ENCODE measurements around the gene CDADC1. TPM values are rescaled to one million over a fixed set of nuclear protein-coding genes. Genes with fewer than 3 reads are reported as not detected.
"Not testable (repeated sequence)": the region's sequence is repeated elsewhere in the genome, so short reads cannot be mapped to it uniquely, and the experiment has no call there.

The CDADC1 gene
- total and polyA plus RNA-seq, 2 experiments from 2014 or later: 1.3 to 9.3 TPM

DNA sequence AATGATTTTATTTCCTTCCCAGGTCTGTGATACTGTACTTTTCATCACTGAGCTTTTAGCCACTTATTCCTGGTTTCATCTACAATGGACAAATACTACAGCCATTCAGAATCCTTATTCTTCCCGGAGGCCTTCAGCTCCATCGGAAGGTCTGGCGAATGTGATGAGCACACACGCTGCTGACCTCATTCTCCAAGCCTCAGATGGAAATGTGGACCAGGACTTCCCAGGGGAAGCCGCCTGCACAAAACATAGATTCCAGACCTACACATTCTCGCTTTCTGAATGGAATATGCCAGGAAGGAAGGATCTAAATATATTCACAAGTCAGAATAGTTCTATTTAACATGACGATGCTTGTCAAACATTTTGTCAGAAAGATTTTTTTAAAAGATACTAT, 75.6 kb downstream of the CDADC1 start (continued):
- TF ChIP-seq CREB1 (CRISPR knock-in tag; IDR thresholded peaks at IDR 0.05; ENCODE audit: low read depth): no peak
- TF ChIP-seq JUNB (IDR thresholded peaks at IDR 0.05; ENCODE audit: unreplicated experiment): no peak
- no peak for TF ChIP-seq EZH2phosphoT487 (IDR thresholded peaks at IDR 0.05; ENCODE audit: unreplicated experiment)

DNA sequence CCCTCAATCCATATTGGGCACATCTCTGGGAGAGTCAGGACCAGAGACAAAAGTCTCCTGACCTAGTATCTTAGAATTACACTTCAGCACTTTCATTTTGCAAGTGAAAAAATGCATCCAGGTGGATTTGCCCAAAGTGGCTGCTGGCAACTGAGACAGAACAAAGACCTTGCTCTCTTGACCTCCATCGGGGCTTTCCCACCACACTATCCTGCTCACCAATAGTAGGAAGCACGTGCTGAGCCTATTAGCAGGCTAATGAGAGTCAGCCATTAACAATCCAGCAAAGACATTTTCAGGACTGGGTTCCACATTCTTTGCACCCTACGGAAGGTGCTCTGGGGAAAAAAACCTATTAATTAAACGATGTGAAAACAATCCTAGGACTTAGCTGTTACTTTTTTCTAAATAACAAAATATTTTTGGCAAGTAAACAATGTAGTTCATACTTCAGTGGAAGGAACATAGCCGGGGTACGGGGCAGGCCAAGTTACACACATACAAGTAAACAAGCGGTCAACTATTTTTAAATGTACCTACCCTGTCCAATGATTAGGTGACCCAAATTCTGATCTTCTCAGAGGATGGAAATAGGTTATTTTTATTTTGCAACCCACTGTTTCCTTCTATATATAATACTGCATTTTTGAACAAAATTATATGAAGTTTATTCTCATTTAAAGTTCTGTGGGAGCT, 78.6 kb downstream of the CDADC1 start:
- no peak overlapping the region for H3K4me3 Mint-ChIP-seq
- no peak overlapping the region for H3K27ac ChIP-seq (ENCODE audit: low read depth)

DNA sequence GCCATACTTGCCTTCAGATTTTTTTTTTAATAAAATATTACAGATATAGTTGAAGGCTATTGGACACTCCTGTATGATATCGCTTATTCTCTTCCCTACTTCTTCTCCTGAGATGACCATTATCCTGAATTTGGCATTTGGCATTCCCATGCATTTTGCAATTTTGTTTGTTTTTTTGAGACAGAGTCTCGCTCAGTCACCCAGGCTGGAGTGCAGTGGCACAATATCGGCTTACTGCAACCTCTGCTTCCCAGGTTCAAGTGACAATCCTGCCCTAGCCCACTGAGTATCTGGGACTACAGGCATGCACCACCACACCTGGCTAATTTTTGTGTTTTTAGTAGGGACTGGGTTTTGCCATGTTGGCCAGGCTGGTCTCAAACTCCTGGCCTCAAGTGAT, 79.4 kb downstream of the CDADC1 start:
- H3K27me3 Mint-ChIP-seq (ENCODE audit: insufficient read depth, low read depth, poor library complexity): not testable (repeated sequence)

More for the DNA sequence above, 78.6 kb downstream of the CDADC1 start:
- no peak overlapping the region for H3K4me3 ChIP-seq
- no peaks in the 10 kb centered on the region for H4K20me1 ChIP-seq (replicated peaks; ENCODE audit: insufficient read depth)
- Mint-ChIP-seq H3K9me3 (no peaks in the 10 kb centered on the region), H3K4me1 (no peaks in the 10 kb centered on the region), H3K36me3 (ENCODE audit: low read depth) (no peaks in the 10 kb centered on the region), H3K27me3 (ENCODE audit: insufficient read depth, low read depth, poor library complexity) (no peaks in the 10 kb centered on the region), H3K27ac (no peak overlapping the region)
- H3K79me2 ChIP-seq (replicated peaks; ENCODE audit: insufficient read depth): no peaks in the 10 kb centered on the region
- no peak overlapping the region for H3K4me2 ChIP-seq
- ATAC-seq (peak; percentile 33; the same call in 2 of the 3 replicates), DNase-seq (ENCODE audit: low spot score) (no peak)
- no peaks in the 10 kb centered on the region for H3K27me3 ChIP-seq (ENCODE audit: insufficient read depth)
- H3K4me1 ChIP-seq (ENCODE audit: insufficient read depth): no peaks in the 10 kb centered on the region
- no peaks in the 10 kb centered on the region for H3K36me3 ChIP-seq (ENCODE audit: insufficient read depth)
- H2AFZ ChIP-seq: 0 out of 2 replicates have a peak overlapping the region, but pooled peaks have one; percentile 79
- H3F3A ChIP-seq (replicated peaks; ENCODE audit: low read depth): no peaks in the 10 kb centered on the region
- TF ChIP-seq JUNB (IDR thresholded peaks at IDR 0.05; ENCODE audit: unreplicated experiment): no peak
- TF ChIP-seq ZNF114 (CRISPR knock-in tag; IDR thresholded peaks at IDR 0.05): no peak
- TF ChIP-seq STAT1 (IDR thresholded peaks at IDR 0.05; ENCODE audit: unreplicated experiment): no peak
- TF ChIP-seq NANOG (IDR thresholded peaks at IDR 0.05; ENCODE audit: borderline replicate concordance): no peak
- TF ChIP-seq, protein P1, sequence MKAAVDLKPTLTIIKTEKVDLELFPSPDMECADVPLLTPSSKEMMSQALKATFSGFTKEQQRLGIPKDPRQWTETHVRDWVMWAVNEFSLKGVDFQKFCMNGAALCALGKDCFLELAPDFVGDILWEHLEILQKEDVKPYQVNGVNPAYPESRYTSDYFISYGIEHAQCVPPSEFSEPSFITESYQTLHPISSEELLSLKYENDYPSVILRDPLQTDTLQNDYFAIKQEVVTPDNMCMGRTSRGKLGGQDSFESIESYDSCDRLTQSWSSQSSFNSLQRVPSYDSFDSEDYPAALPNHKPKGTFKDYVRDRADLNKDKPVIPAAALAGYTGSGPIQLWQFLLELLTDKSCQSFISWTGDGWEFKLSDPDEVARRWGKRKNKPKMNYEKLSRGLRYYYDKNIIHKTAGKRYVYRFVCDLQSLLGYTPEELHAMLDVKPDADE (IDR thresholded peaks at IDR 0.05): no peak
- H3K9me2 ChIP-seq (ENCODE audit: insufficient read depth): no peaks in the 10 kb centered on the region; the same call in 1 of the 2 replicates

More for the DNA sequence above, 79.4 kb downstream of the CDADC1 start:
- not testable (repeated sequence) for H3F3A ChIP-seq (replicated peaks; ENCODE audit: low read depth); H3K4me3 Mint-ChIP-seq; H3K4me2 ChIP-seq; H3K27ac Mint-ChIP-seq; DNase-seq (ENCODE audit: low spot score); H4K20me1 ChIP-seq (replicated peaks; ENCODE audit: insufficient read depth); H3K36me3 Mint-ChIP-seq (ENCODE audit: low read depth); H3K9me2 ChIP-seq (ENCODE audit: insufficient read depth); H3K27me3 ChIP-seq (ENCODE audit: insufficient read depth); H3K79me2 ChIP-seq (replicated peaks; ENCODE audit: insufficient read depth); H3K4me1 ChIP-seq (ENCODE audit: insufficient read depth); H3K27ac ChIP-seq (ENCODE audit: low read depth); H3K4me1 Mint-ChIP-seq; H3K36me3 ChIP-seq (ENCODE audit: insufficient read depth); ATAC-seq; H3K4me3 ChIP-seq; H3K9me3 Mint-ChIP-seq; H2AFZ ChIP-seq
